Activated B cell treated with CpG ODN at 0.5 μM for 24 hours (primary cell): ENCODE measurements around the gene CDH2. TPM values are rescaled to one million over a fixed set of nuclear protein-coding genes. Genes with fewer than 3 reads are reported as not detected.

Source experiments
- ATAC-seq: fragments of 200-7000 bp; cut with Tn5 transposase; one replicate; pipeline ENCODE4 v1.10.0; 2021; ENCODE audit warnings: low read depth, mild to moderate bottlenecking, moderate library complexity
- CTCF ChIA-PET: fragments of 350-600 bp; sonication (Branson Sonifier 250); formaldehyde crosslinking; loops from one replicate; lab custom pipeline; 2021; ENCODE audit warnings: antibody characterized with exemption; lab: Charles Lee
- POLR2A ChIA-PET: fragments of 350-600 bp; sonication (Branson Sonifier 250); formaldehyde crosslinking; loops from one replicate; lab custom pipeline; 2021; ENCODE audit warnings: antibody characterized with exemption; lab: Charles Lee
- DNase-seq: peaks from one replicate; pipeline ENCODE4 v3.0.0; 2022
- H3K27ac Mint-ChIP-seq: one replicate; pipeline ENCODE4 v1.8.0; 2020; ENCODE audit warnings: mixed read lengths
- H3K27me3 Mint-ChIP-seq: one replicate; pipeline ENCODE4 v1.8.0; 2021; ENCODE audit warnings: mixed read lengths
- H3K36me3 Mint-ChIP-seq: one replicate; pipeline ENCODE4 v1.8.0; 2021; ENCODE audit warnings: low read depth, mixed read lengths
- H3K4me1 Mint-ChIP-seq: one replicate; pipeline ENCODE4 v1.8.0; 2021; ENCODE audit warnings: mixed read lengths
- H3K4me3 Mint-ChIP-seq: one replicate; pipeline ENCODE4 v1.8.0; 2020; ENCODE audit warnings: mild to moderate bottlenecking, mixed read lengths
- H3K9me3 Mint-ChIP-seq: one replicate; pipeline ENCODE4 v1.8.0; 2020; ENCODE audit warnings: mixed read lengths
- CTCF ChIP-seq: fragments of 200-600 bp; IDR thresholded peaks from one replicate; pipeline ENCODE4 v1.8.0; 2022; ENCODE audit warnings: antibody characterized with exemption, mild to moderate bottlenecking
- intact Hi-C: fragments of 100-400 bp; cut with micrococcal nuclease; formaldehyde crosslinking; loops from one replicate; pipeline ENCODE4 v1.15.1; 2024
- total RNA-seq: library from RNA; stranded (reverse); gene quantifications from 2 replicates; pipeline ENCODE4 v1.2.3, GENCODE V29; 2022

Gene CDH2
- total RNA-seq, 1 donor from 2014 or later = not detected

- CTCF ChIA-PET = no interaction called here
- ATAC-seq (no peak), DNase-seq (no peak)
- H3K27ac Mint-ChIP-seq = no peak overlapping the region
- POLR2A ChIA-PET = no interaction called here
- TF ChIP-seq CTCF = no peak
- no peaks in the 10 kb centered on the region for H3K27me3 Mint-ChIP-seq
- no peaks in the 10 kb centered on the region for H3K36me3 Mint-ChIP-seq
- intact Hi-C loops = no loop called here
- H3K4me1 Mint-ChIP-seq = no peaks in the 10 kb centered on the region
- H3K9me3 Mint-ChIP-seq = peaks cover 2% of the 10 kb centered on the region
- H3K4me3 Mint-ChIP-seq = no peak overlapping the region
Measured at GRCh38 chr18:28027755-28028154, 149.2 kb downstream of the CDH2 start.

GRCh38 chr18:28019425-28020108 is 157.4 kb downstream of the CDH2 start:
- ChIA-PET POLR2A (no interaction called here), CTCF (no interaction called here)
- TF ChIP-seq CTCF = no peak
- H3K27me3 Mint-ChIP-seq = no peaks in the 10 kb centered on the region
- intact Hi-C loops = no loop called here
- H3K27ac Mint-ChIP-seq = no peak overlapping the region
- no peaks in the 10 kb centered on the region for H3K4me1 Mint-ChIP-seq
- no peak overlapping the region for H3K4me3 Mint-ChIP-seq
- H3K36me3 Mint-ChIP-seq = no peaks in the 10 kb centered on the region
- peaks cover 8% of the 10 kb centered on the region for H3K9me3 Mint-ChIP-seq
- DNase-seq (no peak), ATAC-seq (no peak)

- DNase-seq (no peak), ATAC-seq (no peak)
- no peak for TF ChIP-seq CTCF
- no peak overlapping the region for H3K4me3 Mint-ChIP-seq
- H3K36me3 Mint-ChIP-seq = no peaks in the 10 kb centered on the region
- POLR2A ChIA-PET = no interaction called here
- CTCF ChIA-PET = no interaction called here
- no peak overlapping the region for H3K27ac Mint-ChIP-seq
- H3K4me1 Mint-ChIP-seq = no peaks in the 10 kb centered on the region
- intact Hi-C loops = no loop called here
- H3K27me3 Mint-ChIP-seq = no peaks in the 10 kb centered on the region
- H3K9me3 Mint-ChIP-seq = peaks cover 8% of the 10 kb centered on the region
Measured at GRCh38 chr18:28018351-28018750, 158.6 kb downstream of the CDH2 start.

- ChIA-PET POLR2A (no interaction called here), CTCF (no interaction called here)
- Mint-ChIP-seq H3K36me3 (no peaks in the 10 kb centered on the region), H3K4me3 (no peak overlapping the region), H3K4me1 (no peaks in the 10 kb centered on the region), H3K27ac (no peak overlapping the region), H3K9me3 (peaks cover 8% of the 10 kb centered on the region), H3K27me3 (no peaks in the 10 kb centered on the region)
- DNase-seq (no peak), ATAC-seq (no peak)
- intact Hi-C loops = no loop called here
- TF ChIP-seq CTCF = no peak
Measured at GRCh38 chr18:28015671-28016070, 161.3 kb downstream of the CDH2 start.

GRCh38 chr18:28013066-28013465 is 163.9 kb downstream of the CDH2 start:
- DNase-seq (no peak), ATAC-seq (no peak)
- intact Hi-C loops = no loop called here
- Mint-ChIP-seq H3K9me3 (peaks cover 8% of the 10 kb centered on the region), H3K36me3 (no peaks in the 10 kb centered on the region), H3K27ac (no peak overlapping the region), H3K4me3 (no peak overlapping the region), H3K4me1 (no peaks in the 10 kb centered on the region), H3K27me3 (no peaks in the 10 kb centered on the region)
- no peak for TF ChIP-seq CTCF
- CTCF ChIA-PET = no interaction called here
- POLR2A ChIA-PET = no interaction called here
